NCI-H82 treated with DMSO at 0.1 percent for 48 hours (cell line): ENCODE data around the gene SERPINB5.

Experiments
- DNase-seq: peaks from one replicate; lab custom pipeline; 2025; ENCODE audit not compliant: unreplicated experiment; lab: John Stamatoyannopoulos, UW

Gene SERPINB5

DNA sequence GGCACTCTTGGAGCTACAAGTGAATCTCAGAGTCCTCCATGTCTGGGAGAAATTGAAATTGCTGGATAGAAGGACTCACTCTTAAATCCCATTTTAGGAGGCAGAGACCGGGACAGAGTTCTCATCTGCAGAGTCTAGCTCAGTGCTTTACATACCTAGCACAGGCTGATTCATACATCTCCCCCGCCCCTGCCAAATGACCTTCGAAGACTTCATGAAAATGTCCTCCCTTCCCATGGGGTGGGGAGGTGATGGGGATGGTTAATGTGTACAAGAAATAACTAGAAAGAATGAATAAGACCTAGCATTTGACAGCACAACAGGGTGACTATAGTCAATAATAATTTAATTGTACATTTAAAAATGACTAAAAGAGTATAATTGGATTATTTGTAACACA is 8.2 kb upstream of the SERPINB5 start:
- DNase-seq, result no peak

DNA sequence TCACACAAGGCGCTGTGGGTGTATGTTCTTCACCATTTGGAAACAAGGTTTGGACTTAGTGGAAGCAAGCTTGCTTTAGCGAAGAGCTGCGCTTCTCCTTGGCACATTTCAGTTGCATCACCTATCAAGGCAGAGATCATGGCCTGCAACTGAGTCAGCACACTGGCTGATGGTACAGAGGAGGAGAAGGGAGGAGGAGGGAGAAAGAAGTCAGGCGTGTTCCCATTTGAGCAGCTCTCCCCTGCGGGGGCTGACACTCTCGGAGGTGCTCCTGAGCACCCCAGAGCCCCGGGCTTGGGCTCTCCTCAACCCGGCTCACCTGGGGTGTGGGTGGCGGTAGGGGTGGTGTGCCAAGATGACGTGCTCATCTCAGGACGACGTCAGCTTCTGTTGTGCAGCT is 6.0 kb upstream of the SERPINB5 start:
- DNase-seq, result no peak

DNA sequence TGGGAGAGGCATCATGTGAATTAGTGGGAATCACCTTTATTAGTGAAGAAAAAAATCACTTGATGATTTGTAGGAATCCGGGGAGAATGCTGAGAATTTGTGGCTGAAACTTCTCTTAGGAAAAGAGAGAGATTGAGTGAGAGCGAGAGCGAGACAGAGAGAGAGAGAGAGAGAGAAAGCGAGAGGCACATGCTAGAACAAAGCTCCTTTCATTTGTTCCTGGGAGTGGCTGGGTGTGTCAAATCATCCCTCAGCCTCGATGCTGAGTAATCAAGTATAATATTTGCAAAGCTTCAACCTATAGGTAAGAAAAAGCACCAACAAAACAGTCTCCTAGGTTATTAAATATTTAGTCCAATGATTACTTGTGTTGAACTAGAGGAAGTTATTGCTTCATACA is 4.4 kb upstream of the SERPINB5 start:
- DNase-seq, result no peak

DNA sequence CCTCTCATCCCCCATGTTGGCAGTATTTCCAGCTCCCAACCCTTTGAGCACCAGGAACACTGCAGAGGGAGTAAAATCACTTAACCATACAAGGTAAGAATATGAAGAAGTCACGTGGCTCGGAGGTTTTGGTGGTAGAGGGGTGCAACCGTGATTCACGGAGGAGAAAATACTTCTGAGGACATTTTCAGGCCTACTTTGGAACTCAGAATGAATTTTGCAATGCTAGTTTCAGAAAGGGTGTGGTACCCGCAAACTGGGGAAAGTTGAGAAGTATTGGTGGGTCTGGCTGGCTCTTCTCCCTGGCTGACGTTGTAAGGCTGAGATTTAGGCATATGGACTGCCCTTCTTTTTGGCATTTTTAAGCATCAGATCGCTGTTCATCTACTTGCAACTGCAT is 442 bp downstream of the SERPINB5 start:
- DNase-seq, result no peak

DNA sequence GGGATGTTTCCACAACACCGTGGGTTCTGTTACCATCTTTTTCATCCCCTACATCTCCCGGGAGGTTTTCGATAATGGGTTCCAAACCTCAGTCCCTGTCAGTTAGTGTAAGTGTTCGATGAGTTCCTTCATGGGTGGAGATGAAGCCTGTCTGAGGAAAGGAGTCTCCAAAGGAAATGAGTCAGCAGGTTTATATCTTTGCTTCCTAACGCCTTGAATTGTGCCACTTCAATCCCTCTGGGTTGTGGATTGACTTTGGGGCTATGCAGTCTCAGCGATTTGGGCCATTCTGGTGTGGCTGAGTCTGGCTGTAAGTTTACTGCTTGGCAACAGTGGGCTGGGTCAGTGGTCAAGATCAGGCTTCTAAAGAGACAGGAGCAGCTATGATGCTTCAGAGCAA is 1.2 kb downstream of the SERPINB5 start:
- DNase-seq, result no peak

DNA sequence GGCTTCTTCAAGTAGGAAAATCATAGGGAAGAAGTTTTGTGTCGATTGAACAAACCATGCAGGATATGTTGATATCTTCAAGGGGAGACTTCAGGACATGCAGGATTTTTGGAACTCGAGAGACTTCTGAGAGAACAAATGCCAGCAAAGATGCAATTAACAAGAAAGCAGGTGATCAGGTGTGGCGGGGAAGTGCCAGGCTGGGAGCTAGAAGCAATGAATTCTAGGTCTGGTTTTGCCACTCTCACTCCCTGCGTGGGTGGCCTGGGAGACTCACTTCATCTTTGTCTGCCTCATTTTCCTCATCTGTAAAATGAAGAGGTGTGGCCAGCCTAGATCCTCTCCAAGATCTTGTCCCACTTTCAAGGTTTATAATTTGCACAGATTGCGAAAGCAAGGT is 3.1 kb downstream of the SERPINB5 start:
- no peak for DNase-seq

DNA sequence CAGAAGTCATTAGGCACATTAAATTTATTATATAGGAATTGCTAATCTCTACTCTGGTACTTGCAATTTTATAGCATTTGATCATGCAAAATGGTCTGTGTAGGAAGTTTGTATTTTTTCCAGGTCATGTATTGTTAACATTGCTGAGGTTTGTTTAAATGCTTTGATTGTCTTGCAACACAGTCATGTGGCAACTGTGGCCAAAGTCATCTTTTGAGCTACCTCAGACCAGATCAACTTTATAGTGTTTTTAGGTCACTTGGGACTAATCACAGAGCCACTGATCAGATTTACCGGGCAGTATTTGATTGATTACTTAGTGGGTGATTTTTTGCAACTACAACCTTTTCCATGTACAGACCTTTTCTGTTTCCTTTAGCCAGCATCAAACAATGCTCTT is 3.7 kb downstream of the SERPINB5 start:
- DNase-seq, result no peak

DNA sequence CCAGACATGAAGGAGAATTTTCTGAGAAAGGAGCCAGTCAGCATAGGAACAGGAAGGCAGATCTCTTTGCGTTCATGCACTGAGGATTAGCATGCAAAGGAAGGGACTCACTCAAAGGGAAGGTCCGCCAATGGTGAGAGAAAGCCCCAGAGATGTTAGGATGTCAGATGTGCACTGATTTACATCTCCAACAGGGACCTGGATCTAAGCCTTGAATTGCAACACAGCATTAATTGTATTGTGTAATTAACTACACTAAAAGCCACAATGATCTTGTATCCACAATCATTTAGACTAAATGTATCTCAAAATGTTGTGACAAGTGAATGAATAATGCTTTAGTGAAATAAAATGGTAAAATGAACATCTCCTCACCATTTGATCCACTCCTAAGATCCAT is 4.2 kb downstream of the SERPINB5 start:
- no peak for DNase-seq

DNA sequence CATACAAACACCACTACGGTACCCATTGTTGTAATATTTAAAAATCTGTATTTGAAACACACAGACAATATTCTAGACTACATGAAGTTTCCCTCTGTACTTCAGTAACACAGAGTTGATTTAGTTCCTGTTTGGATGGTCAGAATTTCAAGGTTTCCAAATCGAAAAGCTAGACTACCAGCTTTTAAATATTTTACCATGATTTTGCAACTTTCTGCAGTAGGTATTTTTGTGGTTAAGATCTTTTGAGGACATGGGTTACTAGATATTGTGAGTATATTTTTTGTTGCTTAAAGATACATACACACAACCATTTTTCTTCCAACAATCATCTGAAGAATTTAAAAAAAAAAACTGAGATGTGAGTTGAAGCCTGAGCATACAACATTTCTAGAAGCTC is 10.9 kb downstream of the SERPINB5 start:
- DNase-seq, result no peak

DNA sequence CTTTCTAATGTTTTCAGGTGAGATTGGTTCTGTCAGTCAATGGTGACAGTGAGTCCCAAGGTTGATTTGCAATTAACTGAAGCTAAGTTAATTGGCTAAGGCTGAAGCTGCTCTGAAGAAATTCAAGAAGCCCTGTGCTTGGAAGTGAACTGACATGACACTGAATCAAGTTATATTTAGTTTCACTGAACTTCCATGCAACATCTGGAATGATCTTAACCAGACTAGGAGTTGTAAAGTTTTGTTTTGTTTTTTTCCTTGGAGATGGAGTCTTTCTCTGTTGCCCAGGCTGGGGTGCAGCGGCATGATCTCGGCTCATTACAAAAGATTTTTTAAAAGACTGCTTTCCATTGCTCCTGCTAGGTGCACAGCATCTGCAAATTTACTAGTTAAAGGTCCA is 11.4 kb downstream of the SERPINB5 start:
- DNase-seq, result no peak

DNA sequence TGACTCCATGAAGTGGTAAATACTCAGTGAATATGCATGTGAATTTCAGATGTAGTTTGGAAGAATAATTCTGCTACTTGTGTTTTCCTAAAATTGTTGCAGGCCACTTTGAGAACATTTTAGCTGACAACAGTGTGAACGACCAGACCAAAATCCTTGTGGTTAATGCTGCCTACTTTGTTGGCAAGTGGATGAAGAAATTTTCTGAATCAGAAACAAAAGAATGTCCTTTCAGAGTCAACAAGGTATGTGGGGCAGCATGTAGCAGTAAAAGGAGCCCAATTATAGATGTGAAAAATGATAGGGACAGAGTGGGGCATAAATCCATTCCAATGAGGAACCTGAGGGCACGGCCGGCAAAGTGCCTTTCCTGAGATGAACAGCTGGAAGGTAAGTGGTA is 16.1 kb downstream of the SERPINB5 start:
- no peak for DNase-seq

DNA sequence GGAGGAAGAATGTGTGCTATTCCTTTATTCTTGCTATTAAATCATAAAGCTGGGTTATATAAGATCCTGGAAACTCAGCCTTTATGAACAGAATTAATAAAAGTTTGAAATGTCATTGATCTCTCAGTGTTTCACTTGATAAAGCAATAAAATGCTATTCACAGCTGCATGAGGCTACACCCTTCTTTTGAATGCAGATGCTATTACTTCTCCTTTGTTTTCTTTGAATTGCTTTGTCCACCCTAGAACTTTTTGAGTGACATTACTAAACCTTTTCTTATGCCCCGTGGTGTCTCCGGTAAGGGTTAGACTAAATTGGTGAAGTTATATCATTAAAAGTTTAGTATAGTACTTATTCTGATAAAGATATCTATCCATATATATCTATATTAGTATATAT is 18.9 kb downstream of the SERPINB5 start:
- no peak for DNase-seq

DNA sequence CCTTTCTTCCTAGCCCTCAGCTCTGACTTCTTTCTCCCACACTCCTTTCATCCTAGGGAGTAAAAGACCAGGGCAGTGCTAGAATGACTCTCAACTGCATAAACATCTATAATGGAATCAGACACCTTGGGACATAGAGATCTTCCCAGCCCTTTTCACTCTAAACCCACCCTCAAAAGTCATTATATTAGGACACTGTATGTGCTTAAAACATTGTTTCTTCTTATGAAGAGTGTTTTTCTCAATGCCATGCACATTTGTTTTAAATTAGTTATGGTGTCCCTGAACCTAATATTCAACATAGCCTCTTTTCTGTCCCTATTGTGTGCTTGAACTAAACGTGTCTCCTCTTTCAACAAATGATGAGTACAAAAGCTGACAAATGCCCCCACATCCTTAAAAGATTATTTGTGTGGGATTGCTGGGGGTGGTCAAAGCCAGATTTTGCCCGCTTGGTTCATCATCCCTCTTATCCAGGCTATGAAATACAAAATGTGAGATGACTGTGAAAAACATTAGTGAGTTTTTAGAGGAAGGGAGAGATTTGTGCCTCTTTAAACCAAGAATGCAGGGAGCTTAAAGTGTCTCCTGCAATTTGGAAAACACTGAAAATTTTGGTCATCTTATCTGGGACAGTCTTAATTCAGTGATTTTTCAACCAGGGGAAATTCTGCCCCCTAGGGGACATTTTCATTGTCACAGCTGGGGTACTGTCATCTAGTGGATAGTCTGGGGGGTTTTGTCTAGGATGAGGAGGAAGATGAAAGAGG is 29.0 kb downstream of the SERPINB5 start:
- no peak for DNase-seq

DNA sequence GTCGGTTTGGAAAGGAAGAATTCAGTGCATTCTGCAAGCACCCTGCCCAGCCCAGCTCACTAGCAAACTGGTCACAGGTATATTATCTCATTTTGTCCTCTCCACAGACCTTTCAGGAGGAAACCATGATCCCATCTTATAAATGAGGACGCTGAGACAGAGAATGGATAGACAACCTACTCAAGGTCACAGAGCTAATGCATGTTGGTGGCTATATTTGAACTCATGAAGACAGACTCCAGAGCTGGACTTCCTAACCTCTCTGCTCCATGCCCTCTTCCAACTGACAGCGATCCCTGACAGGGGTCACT is 29.5 kb downstream of the SERPINB5 start:
- no peak for DNase-seq

DNA sequence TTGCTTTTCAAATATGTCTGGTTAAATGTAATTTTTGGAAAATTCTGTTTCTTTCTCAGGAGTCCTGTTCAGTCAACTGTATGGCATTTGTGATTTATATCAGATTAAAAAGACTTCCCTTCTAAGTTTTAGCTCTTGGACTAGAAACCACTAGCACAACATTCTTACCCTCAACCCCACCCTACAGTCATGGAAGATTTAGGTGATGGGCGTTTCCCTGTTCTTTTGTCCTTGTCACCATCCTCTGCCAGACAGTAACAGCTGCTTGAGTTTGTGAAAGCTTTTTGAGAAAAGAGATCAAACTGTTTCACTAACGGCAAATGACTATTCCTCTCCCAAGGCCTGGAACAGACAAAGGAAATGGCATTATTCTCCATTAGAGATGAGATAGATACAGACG is 31.8 kb downstream of the SERPINB5 start:
- DNase-seq, result no peak

DNA sequence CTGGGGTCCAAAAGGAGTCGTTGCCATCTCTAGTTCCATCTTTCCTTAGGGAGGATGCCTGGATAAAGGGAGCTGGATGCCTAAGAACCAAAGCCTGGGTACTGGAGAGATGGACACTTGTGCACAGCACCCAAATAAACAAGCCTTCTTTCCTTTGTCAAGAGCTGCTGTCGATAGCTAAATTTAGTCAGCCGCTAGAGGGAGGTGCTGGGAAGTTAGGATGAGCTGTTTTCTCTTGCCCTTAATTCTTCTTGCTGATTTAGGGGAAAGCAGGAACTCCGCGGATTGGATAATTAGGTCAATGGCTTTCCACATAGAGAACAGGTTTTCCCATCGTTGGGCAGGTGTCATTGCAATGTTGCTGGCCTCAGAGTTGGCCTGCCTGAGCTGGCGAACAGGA is 34.5 kb downstream of the SERPINB5 start:
- DNase-seq, result peak; percentile 31

DNA sequence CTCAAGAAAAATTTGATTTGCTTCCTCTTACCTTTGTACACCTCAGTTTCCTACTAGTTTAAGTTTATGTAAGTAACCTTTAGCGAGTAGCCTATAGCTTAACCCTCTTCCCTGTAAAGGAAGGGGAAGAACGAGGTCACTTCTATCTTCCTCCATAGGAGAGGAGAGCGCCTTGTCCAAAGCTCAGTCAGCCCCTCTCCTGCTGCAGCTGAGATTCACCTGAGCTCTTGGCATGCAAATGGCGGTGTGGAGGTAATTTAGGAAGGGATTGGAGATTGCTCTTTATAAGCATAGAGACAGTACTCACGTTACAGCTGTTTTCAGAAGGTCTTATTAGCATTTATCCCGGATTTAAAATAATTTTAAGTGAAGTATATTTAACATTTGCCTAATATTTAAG is 37.6 kb downstream of the SERPINB5 start:
- no peak for DNase-seq

DNA sequence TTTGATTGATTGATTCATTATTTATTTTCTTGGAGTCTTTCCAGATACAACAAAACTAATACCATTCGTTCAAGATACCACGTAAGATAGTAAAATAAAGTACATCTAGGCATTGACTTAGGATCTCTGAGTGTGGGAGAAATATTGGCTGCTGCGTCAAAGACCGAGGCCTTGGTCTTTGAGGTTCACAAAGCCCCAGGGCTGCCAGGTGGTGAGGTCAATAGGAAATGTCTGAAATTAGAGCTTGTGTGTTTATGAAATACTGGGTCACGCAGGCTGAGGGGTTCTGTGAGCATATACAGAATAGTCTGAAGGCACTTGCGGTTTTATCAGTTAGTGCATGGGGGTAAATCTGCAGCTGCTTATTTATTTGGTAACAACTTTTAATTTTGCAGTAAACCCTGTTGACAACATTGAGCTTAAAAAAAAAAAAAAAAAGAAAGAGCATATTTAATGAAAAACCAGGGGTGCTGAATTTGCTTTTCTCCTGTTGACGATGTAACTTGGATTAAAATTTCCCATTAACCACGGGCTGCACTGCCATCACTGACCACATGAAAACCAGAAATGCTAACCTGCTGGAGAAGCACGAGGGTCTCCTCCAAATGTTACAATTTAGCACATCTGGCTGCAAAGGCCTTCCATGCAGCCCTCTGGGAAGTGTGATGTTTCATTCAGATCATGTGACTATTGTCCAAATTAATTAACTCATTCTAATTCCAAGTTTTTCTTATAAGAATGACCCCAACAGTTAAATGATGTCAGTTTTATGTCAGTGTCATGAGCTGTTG is 38.3 kb downstream of the SERPINB5 start:
- no peak for DNase-seq

DNA sequence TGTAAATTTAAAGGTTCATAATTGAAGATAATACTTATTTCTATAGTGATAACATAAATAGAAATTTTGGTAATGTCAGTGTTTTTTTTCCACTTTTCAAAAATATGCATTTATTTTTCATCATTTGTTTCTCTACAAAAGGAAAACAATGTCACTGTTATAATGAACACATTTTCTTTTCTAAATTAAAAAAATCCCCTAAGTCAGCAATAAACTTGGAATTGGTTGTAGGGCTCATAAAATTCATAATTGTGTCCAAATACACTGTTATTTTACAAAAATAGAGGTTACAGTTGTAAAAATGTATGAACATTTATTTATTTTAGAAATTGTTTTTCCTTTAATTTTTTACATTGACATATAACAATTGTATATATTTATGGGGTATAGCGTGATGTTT is 39.0 kb downstream of the SERPINB5 start:
- DNase-seq, result no peak

DNA sequence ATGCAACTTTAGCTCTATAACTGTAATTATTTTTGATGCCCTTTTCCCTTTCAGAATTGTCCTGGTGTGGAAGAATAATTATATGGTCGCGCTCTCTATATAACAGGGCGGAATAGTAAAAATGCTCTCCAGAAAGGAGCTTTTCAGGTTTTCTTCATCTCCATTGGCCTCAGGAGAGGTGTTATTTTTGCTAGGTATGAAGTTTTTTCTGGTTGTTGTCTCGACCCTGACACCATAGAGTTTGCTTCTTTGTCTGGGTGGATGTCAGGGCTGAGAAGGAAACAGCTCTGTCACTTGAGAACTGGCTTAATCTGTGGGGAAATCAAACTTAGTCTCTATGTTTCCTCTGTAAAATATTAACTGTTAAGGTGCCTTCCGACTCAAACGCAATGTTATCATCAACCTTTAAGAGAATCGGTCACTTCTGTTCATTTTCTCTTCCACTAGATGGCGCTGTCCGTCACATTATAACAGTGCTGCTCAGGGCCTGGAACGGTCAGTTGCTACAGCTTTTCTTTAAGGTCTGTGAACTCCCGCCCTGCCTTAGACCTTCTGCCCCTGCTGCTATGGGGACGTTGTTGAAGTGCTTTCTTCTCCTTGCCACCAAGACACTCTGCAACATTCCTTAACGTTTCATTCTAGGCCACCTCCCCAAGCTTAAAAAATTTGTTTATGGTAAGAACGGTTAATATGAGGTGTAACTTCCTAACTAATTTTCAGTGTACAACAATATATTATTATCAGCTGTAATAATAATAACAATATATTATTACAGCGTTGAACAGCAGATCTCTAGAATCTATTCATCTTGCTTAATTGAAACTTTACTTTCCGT is 41.6 kb downstream of the SERPINB5 start:
- DNase-seq, result peak; percentile 70

DNA sequence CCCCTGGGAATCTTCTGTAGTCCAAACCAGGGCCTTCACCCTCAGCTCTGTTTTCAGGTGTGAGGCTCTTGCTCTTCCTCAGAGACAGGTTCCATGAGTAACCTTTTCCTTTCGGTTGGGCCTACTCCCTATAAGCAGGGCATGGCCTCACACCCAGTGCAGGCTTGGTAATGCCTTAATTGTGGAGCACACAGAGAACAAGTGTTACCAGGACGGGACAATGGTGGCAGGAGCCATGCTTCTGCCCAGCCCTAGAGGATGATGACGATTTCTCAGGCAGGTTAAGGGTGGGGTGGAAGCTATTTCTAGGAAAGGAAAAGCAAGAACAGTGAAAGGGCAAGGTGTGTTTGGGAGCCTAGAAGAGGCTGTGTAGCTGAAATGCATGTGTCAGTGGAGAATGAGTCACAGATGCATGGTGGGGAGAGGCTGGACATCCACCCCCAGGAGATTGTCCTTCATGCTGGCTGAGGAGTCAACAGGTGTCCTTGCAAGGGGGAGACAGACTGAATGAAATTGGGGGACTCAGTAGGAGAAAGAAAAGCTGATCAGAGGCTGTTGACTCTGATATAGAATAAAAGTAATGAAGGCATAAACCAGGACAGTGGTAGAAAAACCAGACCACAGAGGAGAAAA is 43.4 kb downstream of the SERPINB5 start:
- no peak for DNase-seq
